ENCODE measurements around the gene UGT1A10.
"Not testable (repeated sequence)": the region's sequence is repeated elsewhere in the genome, so short reads cannot be mapped to it uniquely, and the experiment has no call there.

Gene UGT1A10

GRCh38 chr2:233636306-233636705, at the start of gene UGT1A10:
UGT1A10 (plus strand) TSS chr2:233636448; CDS start chr2:233636523, 75 bp downstream.
- H2AFZ ChIP-seq (ENCODE audit: low read length, unreplicated experiment); H3K36me3 ChIP-seq (ENCODE audit: insufficient read depth, low read length); H3K4me1 ChIP-seq (ENCODE audit: control insufficient read depth, insufficient read depth, low read length, unreplicated experiment); H3K79me2 ChIP-seq (ENCODE audit: control insufficient read depth, insufficient read depth, low read length, unreplicated experiment); H3K27ac ChIP-seq (ENCODE audit: low read depth, low read length); H3K4me3 ChIP-seq (ENCODE audit: low read depth, low read length): not testable (repeated sequence)
- H3K27me3 ChIP-seq (ENCODE audit: insufficient read depth, low read length): peaks cover 14% of the 10 kb centered on the region

GRCh38 chr2:233588400-233588799, 47.8 kb upstream of the UGT1A10 start:
- Histone ChIP-seq H3K4me1 (ENCODE audit: control insufficient read depth, insufficient read depth, low read length, unreplicated experiment) (no peaks in the 10 kb centered on the region), H3K27ac (ENCODE audit: low read depth, low read length) (no peak overlapping the region), H3K27me3 (ENCODE audit: insufficient read depth, low read length) (peaks cover 15% of the 10 kb centered on the region; the same call in 1 of the 2 replicates), H3K4me3 (ENCODE audit: low read depth, low read length) (no peak overlapping the region), H3K79me2 (ENCODE audit: control insufficient read depth, insufficient read depth, low read length, unreplicated experiment) (no peaks in the 10 kb centered on the region), H2AFZ (ENCODE audit: low read length, unreplicated experiment) (no peak overlapping the region), H3K36me3 (ENCODE audit: insufficient read depth, low read length) (no peaks in the 10 kb centered on the region)

- not testable (repeated sequence) for H3K36me3 ChIP-seq (ENCODE audit: insufficient read depth, low read length); H3K79me2 ChIP-seq (ENCODE audit: control insufficient read depth, insufficient read depth, low read length, unreplicated experiment); H3K4me3 ChIP-seq (ENCODE audit: low read depth, low read length); H3K4me1 ChIP-seq (ENCODE audit: control insufficient read depth, insufficient read depth, low read length, unreplicated experiment); H3K27ac ChIP-seq (ENCODE audit: low read depth, low read length); H3K27me3 ChIP-seq (ENCODE audit: insufficient read depth, low read length); H2AFZ ChIP-seq (ENCODE audit: low read length, unreplicated experiment)
Observed at GRCh38 chr2:233592706-233593105, 43.5 kb upstream of the UGT1A10 start.

GRCh38 chr2:233593201-233593600, 43.0 kb upstream of the UGT1A10 start:
- no peaks in the 10 kb centered on the region for H3K36me3 ChIP-seq (ENCODE audit: insufficient read depth, low read length)
- H2AFZ ChIP-seq (ENCODE audit: low read length, unreplicated experiment): no peak overlapping the region
- no peaks in the 10 kb centered on the region for H3K27me3 ChIP-seq (ENCODE audit: insufficient read depth, low read length)
- H3K4me3 ChIP-seq (ENCODE audit: low read depth, low read length): no peak overlapping the region
- no peaks in the 10 kb centered on the region for H3K79me2 ChIP-seq (ENCODE audit: control insufficient read depth, insufficient read depth, low read length, unreplicated experiment)
- no peaks in the 10 kb centered on the region for H3K4me1 ChIP-seq (ENCODE audit: control insufficient read depth, insufficient read depth, low read length, unreplicated experiment)
- no peak overlapping the region for H3K27ac ChIP-seq (ENCODE audit: low read depth, low read length)

- no peaks in the 10 kb centered on the region for H3K36me3 ChIP-seq (ENCODE audit: insufficient read depth, low read length)
- H3K4me1 ChIP-seq (ENCODE audit: control insufficient read depth, insufficient read depth, low read length, unreplicated experiment): no peaks in the 10 kb centered on the region
- H3K27ac ChIP-seq (ENCODE audit: low read depth, low read length): no peak overlapping the region
- H2AFZ ChIP-seq (ENCODE audit: low read length, unreplicated experiment): no peak overlapping the region
- H3K79me2 ChIP-seq (ENCODE audit: control insufficient read depth, insufficient read depth, low read length, unreplicated experiment): no peaks in the 10 kb centered on the region
- H3K4me3 ChIP-seq (ENCODE audit: low read depth, low read length): no peak overlapping the region
- H3K27me3 ChIP-seq (ENCODE audit: insufficient read depth, low read length): peaks cover 7% of the 10 kb centered on the region; the same call in 1 of the 2 replicates
Observed at GRCh38 chr2:233597522-233597921, 38.7 kb upstream of the UGT1A10 start.

GRCh38 chr2:233598952-233599351, 37.3 kb upstream of the UGT1A10 start:
- Histone ChIP-seq H3K27me3 (ENCODE audit: insufficient read depth, low read length) (peaks cover 11% of the 10 kb centered on the region; the same call in 1 of the 2 replicates), H2AFZ (ENCODE audit: low read length, unreplicated experiment) (no peak overlapping the region), H3K27ac (ENCODE audit: low read depth, low read length) (no peak overlapping the region), H3K4me3 (ENCODE audit: low read depth, low read length) (no peak overlapping the region), H3K36me3 (ENCODE audit: insufficient read depth, low read length) (no peaks in the 10 kb centered on the region), H3K79me2 (ENCODE audit: control insufficient read depth, insufficient read depth, low read length, unreplicated experiment) (no peaks in the 10 kb centered on the region), H3K4me1 (ENCODE audit: control insufficient read depth, insufficient read depth, low read length, unreplicated experiment) (no peaks in the 10 kb centered on the region)

- Histone ChIP-seq H3K27me3 (ENCODE audit: insufficient read depth, low read length) (peaks cover 11% of the 10 kb centered on the region; the same call in 1 of the 2 replicates), H3K79me2 (ENCODE audit: control insufficient read depth, insufficient read depth, low read length, unreplicated experiment) (no peaks in the 10 kb centered on the region), H2AFZ (ENCODE audit: low read length, unreplicated experiment) (no peak overlapping the region), H3K4me1 (ENCODE audit: control insufficient read depth, insufficient read depth, low read length, unreplicated experiment) (no peaks in the 10 kb centered on the region), H3K36me3 (ENCODE audit: insufficient read depth, low read length) (no peaks in the 10 kb centered on the region), H3K27ac (ENCODE audit: low read depth, low read length) (no peak overlapping the region), H3K4me3 (ENCODE audit: low read depth, low read length) (no peak overlapping the region)
Observed at GRCh38 chr2:233600386-233600785, 35.9 kb upstream of the UGT1A10 start.

- Histone ChIP-seq H3K4me3 (ENCODE audit: low read depth, low read length) (no peak overlapping the region), H2AFZ (ENCODE audit: low read length, unreplicated experiment) (no peak overlapping the region), H3K27ac (ENCODE audit: low read depth, low read length) (no peak overlapping the region), H3K79me2 (ENCODE audit: control insufficient read depth, insufficient read depth, low read length, unreplicated experiment) (no peaks in the 10 kb centered on the region), H3K36me3 (ENCODE audit: insufficient read depth, low read length) (no peaks in the 10 kb centered on the region), H3K27me3 (ENCODE audit: insufficient read depth, low read length) (peaks cover 15% of the 10 kb centered on the region; the same call in 1 of the 2 replicates), H3K4me1 (ENCODE audit: control insufficient read depth, insufficient read depth, low read length, unreplicated experiment) (no peaks in the 10 kb centered on the region)
Observed at GRCh38 chr2:233602076-233602475, 34.2 kb upstream of the UGT1A10 start.

- Histone ChIP-seq H3K36me3 (ENCODE audit: insufficient read depth, low read length) (no peaks in the 10 kb centered on the region), H2AFZ (ENCODE audit: low read length, unreplicated experiment) (no peak overlapping the region), H3K27me3 (ENCODE audit: insufficient read depth, low read length) (peaks cover 16% of the 10 kb centered on the region; the same call in 1 of the 2 replicates), H3K79me2 (ENCODE audit: control insufficient read depth, insufficient read depth, low read length, unreplicated experiment) (no peaks in the 10 kb centered on the region), H3K4me1 (ENCODE audit: control insufficient read depth, insufficient read depth, low read length, unreplicated experiment) (no peaks in the 10 kb centered on the region), H3K27ac (ENCODE audit: low read depth, low read length) (no peak overlapping the region), H3K4me3 (ENCODE audit: low read depth, low read length) (no peak overlapping the region)
Observed at GRCh38 chr2:233603520-233603919, 32.7 kb upstream of the UGT1A10 start.

- peaks cover 11% of the 10 kb centered on the region; the same call in 1 of the 2 replicates for H3K27me3 ChIP-seq (ENCODE audit: insufficient read depth, low read length)
- no peak overlapping the region for H2AFZ ChIP-seq (ENCODE audit: low read length, unreplicated experiment)
- no peaks in the 10 kb centered on the region for H3K36me3 ChIP-seq (ENCODE audit: insufficient read depth, low read length)
- H3K27ac ChIP-seq (ENCODE audit: low read depth, low read length): no peak overlapping the region
- H3K4me3 ChIP-seq (ENCODE audit: low read depth, low read length): no peak overlapping the region
- H3K4me1 ChIP-seq (ENCODE audit: control insufficient read depth, insufficient read depth, low read length, unreplicated experiment): no peaks in the 10 kb centered on the region
- no peaks in the 10 kb centered on the region for H3K79me2 ChIP-seq (ENCODE audit: control insufficient read depth, insufficient read depth, low read length, unreplicated experiment)
Observed at GRCh38 chr2:233604826-233605225, 31.4 kb upstream of the UGT1A10 start.

GRCh38 chr2:233605680-233606079, 30.6 kb upstream of the UGT1A10 start:
- Histone ChIP-seq H3K27me3 (ENCODE audit: insufficient read depth, low read length) (peaks cover 11% of the 10 kb centered on the region; the same call in 1 of the 2 replicates), H3K36me3 (ENCODE audit: insufficient read depth, low read length) (no peaks in the 10 kb centered on the region), H3K79me2 (ENCODE audit: control insufficient read depth, insufficient read depth, low read length, unreplicated experiment) (no peaks in the 10 kb centered on the region), H2AFZ (ENCODE audit: low read length, unreplicated experiment) (no peak overlapping the region), H3K27ac (ENCODE audit: low read depth, low read length) (no peak overlapping the region), H3K4me1 (ENCODE audit: control insufficient read depth, insufficient read depth, low read length, unreplicated experiment) (no peaks in the 10 kb centered on the region), H3K4me3 (ENCODE audit: low read depth, low read length) (no peak overlapping the region)

Measured in ACC112 (cell line).